ENCODE data around the gene CMIP.

Gene CMIP

DNA sequence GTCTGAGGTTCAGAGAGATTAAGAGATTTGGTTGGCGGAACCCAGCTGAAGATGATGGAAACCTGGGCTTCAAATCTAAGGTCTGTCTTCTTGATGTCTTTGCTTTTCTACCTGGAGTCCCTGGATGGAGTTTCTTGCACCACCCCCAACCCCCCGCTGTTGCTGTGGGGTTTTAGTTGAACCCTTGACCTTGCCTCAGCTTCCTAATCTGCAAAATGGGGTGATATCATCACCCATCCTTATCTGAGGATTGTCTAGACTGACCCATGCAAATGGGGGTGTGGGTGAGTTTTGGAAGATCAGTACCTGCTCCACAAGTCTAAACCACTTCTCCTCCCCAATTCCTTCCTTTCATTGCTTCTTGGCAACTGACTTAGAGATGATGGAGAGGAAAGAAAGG, 9.0 kb upstream of the CMIP start:
- TF ChIP-seq EZH2phosphoT487 (conservative IDR thresholded peaks at IDR 0.05; ENCODE audit: low read length) = no peak
- TF ChIP-seq CTCF (IDR thresholded peaks at IDR 0.05; ENCODE audit: insufficient read depth, low read length, poor library complexity, severe bottlenecking) = no peak
- no peaks in the 10 kb centered on the region for H3K9me2 ChIP-seq (replicated peaks; ENCODE audit: insufficient read depth, low read length)
- no peaks in the 10 kb centered on the region for H3K36me3 ChIP-seq (ENCODE audit: low read length)

GRCh38 chr16:81436386-81436785, 8.2 kb upstream of the CMIP start:
- no peak overlapping the region for H3K9ac ChIP-seq (ENCODE audit: low read length)
- no peak overlapping the region for H3K4me2 ChIP-seq (ENCODE audit: low read depth, low read length, poor library complexity, severe bottlenecking)
- H3K4me3 ChIP-seq (ENCODE audit: insufficient read depth, low read length, poor library complexity, severe bottlenecking) = no peak overlapping the region
- H3K36me3 ChIP-seq (ENCODE audit: low read length) = no peaks in the 10 kb centered on the region
- H4K20me1 ChIP-seq (ENCODE audit: low read depth, low read length) = no peaks in the 10 kb centered on the region
- H3K79me2 ChIP-seq (ENCODE audit: insufficient read depth, low read length) = no peaks in the 10 kb centered on the region
- TF ChIP-seq EZH2phosphoT487 (conservative IDR thresholded peaks at IDR 0.05; ENCODE audit: low read length) (no peak), CTCF (IDR thresholded peaks at IDR 0.05; ENCODE audit: insufficient read depth, low read length, poor library complexity, severe bottlenecking) (no peak)
- no peaks in the 10 kb centered on the region for H3K9me3 ChIP-seq (ENCODE audit: insufficient read depth, low read length)
- H3F3A ChIP-seq (ENCODE audit: insufficient read depth) = no peaks in the 10 kb centered on the region
- no peak overlapping the region for H2AFZ ChIP-seq (ENCODE audit: low read depth, low read length, severe bottlenecking)
- no peak overlapping the region for H3K27ac ChIP-seq (ENCODE audit: low read depth, low read length)
- no peaks in the 10 kb centered on the region for H3K27me3 ChIP-seq (ENCODE audit: low read length)
- H3K9me2 ChIP-seq (replicated peaks; ENCODE audit: insufficient read depth, low read length) = no peaks in the 10 kb centered on the region

More for the DNA sequence above, 9.0 kb upstream of the CMIP start:
- no peaks in the 10 kb centered on the region for H3K27me3 ChIP-seq (ENCODE audit: low read length)
- H3K4me2 ChIP-seq (ENCODE audit: low read depth, low read length, poor library complexity, severe bottlenecking) = no peak overlapping the region
- H3F3A ChIP-seq (ENCODE audit: insufficient read depth) = no peaks in the 10 kb centered on the region
- H3K27ac ChIP-seq (ENCODE audit: low read depth, low read length) = no peak overlapping the region
- H3K4me3 ChIP-seq (ENCODE audit: insufficient read depth, low read length, poor library complexity, severe bottlenecking) = no peak overlapping the region
- no peak overlapping the region for H2AFZ ChIP-seq (ENCODE audit: low read depth, low read length, severe bottlenecking)
- no peaks in the 10 kb centered on the region for H4K20me1 ChIP-seq (ENCODE audit: low read depth, low read length)
- H3K9ac ChIP-seq (ENCODE audit: low read length) = no peak overlapping the region
- no peaks in the 10 kb centered on the region for H3K79me2 ChIP-seq (ENCODE audit: insufficient read depth, low read length)
- H3K9me3 ChIP-seq (ENCODE audit: insufficient read depth, low read length) = no peaks in the 10 kb centered on the region

- Histone ChIP-seq H3F3A (ENCODE audit: insufficient read depth) (no peaks in the 10 kb centered on the region), H2AFZ (ENCODE audit: low read depth, low read length, severe bottlenecking) (no peak overlapping the region), H3K79me2 (ENCODE audit: insufficient read depth, low read length) (no peaks in the 10 kb centered on the region), H3K9ac (ENCODE audit: low read length) (no peak overlapping the region), H4K20me1 (ENCODE audit: low read depth, low read length) (no peaks in the 10 kb centered on the region), H3K9me2 (replicated peaks; ENCODE audit: insufficient read depth, low read length) (no peaks in the 10 kb centered on the region), H3K9me3 (ENCODE audit: insufficient read depth, low read length) (no peaks in the 10 kb centered on the region), H3K27me3 (ENCODE audit: low read length) (no peaks in the 10 kb centered on the region), H3K4me2 (ENCODE audit: low read depth, low read length, poor library complexity, severe bottlenecking) (no peak overlapping the region), H3K36me3 (ENCODE audit: low read length) (no peaks in the 10 kb centered on the region), H3K4me3 (ENCODE audit: insufficient read depth, low read length, poor library complexity, severe bottlenecking) (no peak overlapping the region), H3K27ac (ENCODE audit: low read depth, low read length) (no peak overlapping the region)
- TF ChIP-seq EZH2phosphoT487 (conservative IDR thresholded peaks at IDR 0.05; ENCODE audit: low read length) = no peak
- TF ChIP-seq CTCF (IDR thresholded peaks at IDR 0.05; ENCODE audit: insufficient read depth, low read length, poor library complexity, severe bottlenecking) = no peak
Observed at GRCh38 chr16:81437865-81438264, 6.7 kb upstream of the CMIP start.
